GM12878 (cell line): ENCODE results near the gene TAB2. TPM values are rescaled to one million over a fixed set of nuclear protein-coding genes. Genes with fewer than 3 reads are reported as not detected.

ENCODE experiments used
- ATAC-seq: fragments of 200-7000 bp; cut with Tn5 transposase; 3 replicates; pipeline ENCODE4 v1.9.1; 2020; ENCODE audit warnings: mild to moderate bottlenecking, moderate library complexity
- BruUV-seq: library from RNA; stranded (reverse); fragments of 400-500 nt; replicated peaks from 2 replicates; lab custom pipeline; 2021; lab: Mats Ljungman, UMichigan
- CTCF ChIA-PET: fragments of 300-600 bp; sonication (Branson Sonifier 250); formaldehyde crosslinking; extraction: SDS; loops from one replicate; lab custom pipeline; 2021; ENCODE audit warnings: inconsistent platforms; lab: Yijun Ruan, JAX
- POLR2A ChIA-PET: fragments of 350-600 bp; formaldehyde crosslinking; extraction: SDS; loops from one replicate; lab custom pipeline; 2021; ENCODE audit warnings: inconsistent platforms; lab: Charles Lee
- RAD21 ChIA-PET: fragments of 300-600 bp; sonication (Branson Sonifier 250); formaldehyde crosslinking; loops from one replicate; lab custom pipeline; 2023; ENCODE audit warnings: antibody characterized with exemption; ENCODE audit not compliant: unreplicated experiment; lab: Charles Lee
- SMC1A ChIA-PET: fragments of 300-600 bp; sonication (Branson Sonifier 250); formaldehyde crosslinking; loops from one replicate; lab custom pipeline; 2023; ENCODE audit not compliant: unreplicated experiment, uncharacterized antibody; lab: Charles Lee
- DNase-seq: peaks from one replicate; pipeline ENCODE4 v3.0.0-alpha.2; 2011; ENCODE audit warnings: low read depth, low spot score
- FAIRE-seq: peaks from 3 replicates; lab custom pipeline; 2011; peaks lifted over from hg19 to GRCh38; lab: Jason Lieb, UNC
- H2AFZ ChIP-seq: 2 replicates; pipeline ENCODE4 v1.6.0; 2011; ENCODE audit warnings: low read depth, low read length, control low read depth; ENCODE audit not compliant: control insufficient read depth
- H3K27ac ChIP-seq: 2 replicates; pipeline ENCODE4 v1.5.1; 2011; ENCODE audit warnings: control low read depth; ENCODE audit not compliant: control insufficient read depth, insufficient read depth
- H3K27me3 ChIP-seq, 2 experiments: replicated peaks in 1 of 2; 2 replicates each; pipeline versions ENCODE4 v1.6.0 to v1.6.1; 2011; ENCODE audit warnings: low read length in 1 of 2; ENCODE audit not compliant: control insufficient read depth in 2 of 2, insufficient read depth in 2 of 2
- H3K36me3 ChIP-seq, 2 experiments: 2 replicates each; pipeline ENCODE4 v1.5.1; 2011; ENCODE audit warnings: low read length in 1 of 2; ENCODE audit not compliant: control insufficient read depth in 2 of 2, insufficient read depth in 2 of 2
- H3K4me1 ChIP-seq: 2 replicates; pipeline ENCODE4 v1.6.1; 2011; ENCODE audit warnings: mild to moderate bottlenecking, low read length, moderate library complexity, mixed read lengths; ENCODE audit not compliant: control insufficient read depth, insufficient read depth
- H3K4me2 ChIP-seq: 2 replicates; pipeline ENCODE4 v1.6.0; 2011; ENCODE audit warnings: control low read depth; ENCODE audit not compliant: control insufficient read depth, insufficient read depth
- H3K4me3 ChIP-seq: fragments of 200-600 bp; sonication (generic); 2 replicates; pipeline ENCODE4 v1.5.1; 2016
- H3K79me2 ChIP-seq: 2 replicates; pipeline ENCODE4 v1.6.0; 2011; ENCODE audit warnings: low read length; ENCODE audit not compliant: control insufficient read depth, insufficient read depth
- H3K9ac ChIP-seq: 2 replicates; pipeline ENCODE4 v1.8.0; 2011; ENCODE audit warnings: low read length, control low read depth, mixed read lengths; ENCODE audit not compliant: control insufficient read depth, insufficient read depth
- H3K9me3 ChIP-seq: replicated peaks from 3 replicates; pipeline ENCODE4 v1.5.1; 2011; ENCODE audit warnings: mild to moderate bottlenecking, low read length; ENCODE audit not compliant: control insufficient read depth, insufficient read depth
- H4K20me1 ChIP-seq: 2 replicates; pipeline ENCODE4 v1.6.0; 2011; ENCODE audit not compliant: control insufficient read depth, insufficient read depth
- BHLHE40 ChIP-seq, 2 experiments: fragments of 450-650 bp in 1 of 2; IDR thresholded peaks; 2 replicates each; pipeline ENCODE4 v1.6.1; 2011 to 2017; ENCODE audit warnings: low read depth in 2 of 2, borderline replicate concordance in 1 of 2, improper control_type of control experiment in 1 of 2, low read length in 1 of 2, mild to moderate bottlenecking in 1 of 2
- CREB1 ChIP-seq: IDR thresholded peaks from 2 replicates; pipeline ENCODE4 v1.6.1; 2012; ENCODE audit warnings: low read depth, mild to moderate bottlenecking, inconsistent platforms
- FOS ChIP-seq: IDR thresholded peaks from 3 replicates; pipeline ENCODE4 v1.6.1; 2011; ENCODE audit warnings: borderline replicate concordance; ENCODE audit not compliant: insufficient read length; ENCODE audit errors: extremely low read depth
- HDGF ChIP-seq: fragments of 450-650 bp; IDR thresholded peaks from 2 replicates; pipeline ENCODE4 v1.6.1; 2016; ENCODE audit warnings: antibody characterized with exemption
- NFIC ChIP-seq: IDR thresholded peaks from 2 replicates; pipeline ENCODE4 v1.6.1; 2012; ENCODE audit warnings: low read depth, mild to moderate bottlenecking, inconsistent platforms, low read length, moderate library complexity
- POLR2AphosphoS5 ChIP-seq: IDR thresholded peaks from 2 replicates; pipeline ENCODE4 v1.6.1; 2011; ENCODE audit warnings: mild to moderate bottlenecking, low read length, inconsistent platforms
- SIX5 ChIP-seq: IDR thresholded peaks from 2 replicates; pipeline ENCODE4 v1.6.1; 2011; ENCODE audit warnings: mild to moderate bottlenecking, low read depth, low read length, moderate library complexity; ENCODE audit not compliant: severe bottlenecking
- STAT1 ChIP-seq: fragments of 450-650 bp; conservative IDR thresholded peaks from 2 replicates; pipeline ENCODE4 v1.6.1; 2014; ENCODE audit warnings: antibody characterized with exemption, mild to moderate bottlenecking
- TCF7 ChIP-seq: IDR thresholded peaks from 2 replicates; pipeline ENCODE4 v1.6.1; 2014; ENCODE audit warnings: antibody characterized with exemption, borderline replicate concordance
- WGBS: methylation state at CpG from one replicate; pipeline ENCODE4 v1.1.6; 2016; ENCODE audit warnings: low lambda C conversion rate; ENCODE audit not compliant: insufficient replicate concordance, insufficient coverage; ENCODE audit errors: missing lambda C conversion rate; 5-methylcytosine and 5-hydroxymethylcytosine counted together
- in situ Hi-C: fragments of 300-500 bp; cut with MboI; formaldehyde crosslinking; loops from 9 replicates; pipeline ENCODE4 v1.14.3; 2018; ENCODE audit warnings: mixed read lengths
- intact Hi-C: fragments of 100-400 bp; cut with micrococcal nuclease; formaldehyde crosslinking; loops from one replicate; pipeline ENCODE4 v1.14.2; 2022; ENCODE audit not compliant: unreplicated experiment
- polyA plus RNA-seq, 11 experiments: library from polyadenylated mRNA; depleted of rRNA in 4 of 11; unstranded in 6 of 11; stranded (reverse) in 5 of 11; fragments of >200 nt; fragmentation: Nextera tagmentation in 4 of 11; fragmentation: Illumina TruSeq in 1 of 11; extraction: Ambion mirVana in 4 of 11; extraction: Trizol in 1 of 11; gene quantifications; 1 replicate in 1 of 11; 2 replicates in 10 of 11; pipeline versions ENCODE4 v1.2.1 to v1.2.3, GENCODE V29; 2011 to 2016; ENCODE audit warnings: inconsistent platforms in 2 of 11, missing spikeins in 2 of 11, low read depth in 1 of 11
- total RNA-seq, 4 experiments: library from RNA; depleted of rRNA in 3 of 4; stranded (reverse); fragments of >200 nt in 3 of 4; fragmentation: Illumina TruSeq in 1 of 4; extraction: Trizol in 1 of 4; gene quantifications; 2 replicates each; pipeline versions ENCODE4 v1.2.1 to v1.2.3, GENCODE V29; 2013 to 2021
- TF ChIP-seq, protein P1 (sequence below): fragments of 450-650 bp; IDR thresholded peaks from 2 replicates; pipeline ENCODE4 v1.6.1; 2017; ENCODE audit warnings: mild to moderate bottlenecking, moderate library complexity
- TF ChIP-seq, protein P2 (sequence below): IDR thresholded peaks from 2 replicates; pipeline ENCODE4 v1.6.1; 2011; ENCODE audit warnings: borderline replicate concordance, low read depth, mild to moderate bottlenecking, moderate library complexity, low read length; ENCODE audit not compliant: insufficient read depth, poor library complexity, severe bottlenecking
- TF ChIP-seq, protein P3 (sequence below): IDR thresholded peaks from 2 replicates; pipeline ENCODE4 v1.6.1; 2012; ENCODE audit warnings: low read depth, low read length, improper control_type of control experiment

The TAB2 gene
- total and polyA plus RNA-seq, 10 of the 15 experiments (the other 5 are each of a cell fraction or from before 2014, with no cell fraction given), result 8.9 to 66.3 (median 23.0) TPM

DNA sequence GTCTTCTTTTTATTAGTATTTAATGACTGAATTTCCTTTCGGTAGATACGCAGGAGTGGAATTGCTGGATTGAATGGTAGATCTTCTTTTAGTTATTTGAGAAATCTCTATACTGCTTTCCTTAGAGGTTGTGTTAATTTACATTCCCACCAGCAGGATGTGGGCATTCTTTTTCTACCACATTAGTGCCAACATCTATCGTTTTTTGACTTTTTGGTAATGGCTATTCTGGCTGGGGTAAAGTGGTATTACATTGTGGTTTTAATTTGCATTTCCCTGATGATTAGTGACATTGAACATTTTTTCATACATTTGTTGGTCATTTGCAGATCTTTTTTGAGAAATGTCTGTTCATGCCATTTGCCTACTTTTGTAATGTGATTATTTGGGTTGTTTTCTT is 119.7 kb downstream of the TAB2 start:
- WGBS, result 27% methylated on average over 3 of the region's 3 CpGs
- in situ Hi-C loops, result loop anchor here (25.0 kb wide), 1 partner anchor 675 kb away; no protein-coding TSS in a partner anchor

More for the DNA sequence above, 119.7 kb downstream of the TAB2 start:
- FAIRE-seq, result peak; percentile 13
- DNase-seq, result no peak
- Histone ChIP-seq H3K4me2 (no peak overlapping the region), H3K4me3 (no peak overlapping the region), H3K9me3 (no peaks in the 10 kb centered on the region; the same call in 2 of the 3 replicates), H3K79me2 (no peaks in the 10 kb centered on the region)
- no peak for ATAC-seq
- POLR2A ChIA-PET, result no interaction called here
- TF ChIP-seq BHLHE40 (IDR thresholded peaks at IDR 0.05; ENCODE audit: borderline replicate concordance in 1 of 2, low read depth in 2 of 2, low read length in 1 of 2), result no peak
- TF ChIP-seq, protein P1, sequence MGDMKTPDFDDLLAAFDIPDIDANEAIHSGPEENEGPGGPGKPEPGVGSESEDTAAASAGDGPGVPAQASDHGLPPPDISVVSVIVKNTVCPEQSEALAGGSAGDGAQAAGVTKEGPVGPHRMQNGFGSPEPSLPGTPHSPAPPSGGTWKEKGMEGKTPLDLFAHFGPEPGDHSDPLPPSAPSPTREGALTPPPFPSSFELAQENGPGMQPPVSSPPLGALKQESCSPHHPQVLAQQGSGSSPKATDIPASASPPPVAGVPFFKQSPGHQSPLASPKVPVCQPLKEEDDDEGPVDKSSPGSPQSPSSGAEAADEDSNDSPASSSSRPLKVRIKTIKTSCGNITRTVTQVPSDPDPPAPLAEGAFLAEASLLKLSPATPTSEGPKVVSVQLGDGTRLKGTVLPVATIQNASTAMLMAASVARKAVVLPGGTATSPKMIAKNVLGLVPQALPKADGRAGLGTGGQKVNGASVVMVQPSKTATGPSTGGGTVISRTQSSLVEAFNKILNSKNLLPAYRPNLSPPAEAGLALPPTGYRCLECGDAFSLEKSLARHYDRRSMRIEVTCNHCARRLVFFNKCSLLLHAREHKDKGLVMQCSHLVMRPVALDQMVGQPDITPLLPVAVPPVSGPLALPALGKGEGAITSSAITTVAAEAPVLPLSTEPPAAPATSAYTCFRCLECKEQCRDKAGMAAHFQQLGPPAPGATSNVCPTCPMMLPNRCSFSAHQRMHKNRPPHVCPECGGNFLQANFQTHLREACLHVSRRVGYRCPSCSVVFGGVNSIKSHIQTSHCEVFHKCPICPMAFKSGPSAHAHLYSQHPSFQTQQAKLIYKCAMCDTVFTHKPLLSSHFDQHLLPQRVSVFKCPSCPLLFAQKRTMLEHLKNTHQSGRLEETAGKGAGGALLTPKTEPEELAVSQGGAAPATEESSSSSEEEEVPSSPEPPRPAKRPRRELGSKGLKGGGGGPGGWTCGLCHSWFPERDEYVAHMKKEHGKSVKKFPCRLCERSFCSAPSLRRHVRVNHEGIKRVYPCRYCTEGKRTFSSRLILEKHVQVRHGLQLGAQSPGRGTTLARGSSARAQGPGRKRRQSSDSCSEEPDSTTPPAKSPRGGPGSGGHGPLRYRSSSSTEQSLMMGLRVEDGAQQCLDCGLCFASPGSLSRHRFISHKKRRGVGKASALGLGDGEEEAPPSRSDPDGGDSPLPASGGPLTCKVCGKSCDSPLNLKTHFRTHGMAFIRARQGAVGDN, result no peak
- TF ChIP-seq, protein P2, sequence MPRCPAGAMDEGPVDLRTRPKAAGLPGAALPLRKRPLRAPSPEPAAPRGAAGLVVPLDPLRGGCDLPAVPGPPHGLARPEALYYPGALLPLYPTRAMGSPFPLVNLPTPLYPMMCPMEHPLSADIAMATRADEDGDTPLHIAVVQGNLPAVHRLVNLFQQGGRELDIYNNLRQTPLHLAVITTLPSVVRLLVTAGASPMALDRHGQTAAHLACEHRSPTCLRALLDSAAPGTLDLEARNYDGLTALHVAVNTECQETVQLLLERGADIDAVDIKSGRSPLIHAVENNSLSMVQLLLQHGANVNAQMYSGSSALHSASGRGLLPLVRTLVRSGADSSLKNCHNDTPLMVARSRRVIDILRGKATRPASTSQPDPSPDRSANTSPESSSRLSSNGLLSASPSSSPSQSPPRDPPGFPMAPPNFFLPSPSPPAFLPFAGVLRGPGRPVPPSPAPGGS, result no peak
- TF ChIP-seq HDGF, result no peak
- no peak for TF ChIP-seq NFIC
- TF ChIP-seq SIX5, result no peak
- TF ChIP-seq TCF7, result no peak
- TF ChIP-seq STAT1, result no peak
- TF ChIP-seq CREB1, result no peak
- TF ChIP-seq POLR2AphosphoS5, result no peak
- no peak for TF ChIP-seq FOS
- TF ChIP-seq, protein P3, sequence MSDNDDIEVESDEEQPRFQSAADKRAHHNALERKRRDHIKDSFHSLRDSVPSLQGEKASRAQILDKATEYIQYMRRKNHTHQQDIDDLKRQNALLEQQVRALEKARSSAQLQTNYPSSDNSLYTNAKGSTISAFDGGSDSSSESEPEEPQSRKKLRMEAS, result no peak
- TF ChIP-seq, all 136 proteins: peak for 0
- Histone ChIP-seq H3K36me3 (no peaks in the 10 kb centered on the region), H2AFZ (no peak overlapping the region), H3K9ac (no peak overlapping the region), H3K4me1 (peaks cover 9% of the 10 kb centered on the region), H4K20me1 (no peaks in the 10 kb centered on the region), H3K27me3 (no peaks in the 10 kb centered on the region), H3K27ac (no peak overlapping the region)
- CTCF ChIA-PET, result interaction anchor here (1.1 kb wide), 1 partner anchor 80 kb away, joined by 4 read pairs; no protein-coding TSS in a partner anchor
- RAD21 ChIA-PET, result no interaction called here
- intact Hi-C loops, result loop anchor here (10.0 kb wide), 1 partner anchor 682 kb away; no protein-coding TSS in a partner anchor
- SMC1A ChIA-PET, result interaction anchor here (7.8 kb wide), 1 partner anchor 79 kb away, joined by 100 read pairs; no protein-coding TSS in a partner anchor
- no TSS peak for BruUV-seq
